GM21360 (cell line): ENCODE results near the gene BRD3OS.

ENCODE experiments used
- ATAC-seq: cut with Tn5 transposase; IDR thresholded peaks from one replicate; pipeline ENCODE4 v1.9.1; 2021; ENCODE audit warnings: mild to moderate bottlenecking, moderate library complexity; ENCODE audit not compliant: unreplicated experiment

Gene BRD3OS

DNA sequence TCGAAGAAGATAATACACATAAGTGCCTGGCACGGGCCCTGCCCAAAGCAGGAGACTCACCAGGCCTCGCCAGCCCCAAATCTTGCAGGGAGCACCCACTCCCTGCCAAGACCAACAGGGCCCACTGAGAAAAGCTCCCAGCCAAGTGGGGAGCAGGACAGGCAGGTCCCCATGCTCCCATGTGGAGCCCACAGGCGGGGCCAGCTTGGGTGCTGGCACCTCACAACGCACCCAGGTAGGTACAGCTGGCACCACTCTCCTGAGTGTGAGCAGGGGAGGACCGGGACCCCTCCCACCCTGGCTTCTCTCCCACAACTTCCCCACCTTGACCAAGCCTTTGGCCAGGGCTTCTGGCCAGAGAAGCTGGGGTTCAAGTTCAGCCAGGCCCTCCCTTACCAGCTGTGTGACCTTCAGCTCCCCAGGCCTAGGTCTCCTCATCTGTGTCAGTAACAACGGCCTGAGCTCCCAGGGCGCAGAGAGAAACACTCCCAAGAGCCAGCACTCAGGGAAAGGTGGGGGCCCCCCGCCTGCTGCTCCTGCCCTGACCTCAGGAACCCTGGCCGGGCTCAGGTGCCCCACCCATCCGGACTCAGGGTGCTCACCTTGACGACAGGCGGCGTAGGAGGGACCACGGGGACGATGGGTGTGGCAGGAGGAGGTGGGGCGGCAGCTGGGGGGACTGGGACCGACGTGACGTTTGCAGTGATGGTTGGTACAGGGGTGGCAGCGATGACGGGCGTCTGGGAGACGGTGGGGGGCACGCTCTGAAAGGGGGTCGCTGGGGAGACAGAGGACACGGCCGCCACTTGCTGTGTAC, 24.7 kb downstream of the BRD3OS start:
- ATAC-seq = no peak

DNA sequence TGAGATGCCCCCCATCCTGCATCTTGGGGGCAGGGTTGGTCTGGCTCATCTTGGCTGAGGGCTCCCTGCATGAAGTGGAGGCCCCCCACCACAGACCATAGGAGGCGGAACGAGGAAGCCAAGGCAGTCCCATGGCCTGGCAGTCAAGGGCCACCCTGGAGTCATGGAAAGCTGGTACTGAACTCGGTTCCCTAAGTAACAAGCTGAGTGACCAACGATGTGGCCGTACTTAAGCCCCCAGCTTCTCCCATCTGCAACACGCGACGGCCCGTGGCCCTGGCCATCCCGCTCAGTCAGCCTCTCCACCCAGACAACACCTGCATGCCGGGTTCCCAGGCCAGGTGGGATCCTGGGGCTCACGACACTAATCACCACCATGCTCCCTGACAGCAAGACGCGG, 25.4 kb downstream of the BRD3OS start:
- ATAC-seq = no peak

- ATAC-seq = no peak
These were observed 26.0 kb downstream of the BRD3OS start for GRCh38 chr9:134051319-134051718.

GRCh38 chr9:134052491-134052890, 27.2 kb downstream of the BRD3OS start:
- no peak for ATAC-seq

DNA sequence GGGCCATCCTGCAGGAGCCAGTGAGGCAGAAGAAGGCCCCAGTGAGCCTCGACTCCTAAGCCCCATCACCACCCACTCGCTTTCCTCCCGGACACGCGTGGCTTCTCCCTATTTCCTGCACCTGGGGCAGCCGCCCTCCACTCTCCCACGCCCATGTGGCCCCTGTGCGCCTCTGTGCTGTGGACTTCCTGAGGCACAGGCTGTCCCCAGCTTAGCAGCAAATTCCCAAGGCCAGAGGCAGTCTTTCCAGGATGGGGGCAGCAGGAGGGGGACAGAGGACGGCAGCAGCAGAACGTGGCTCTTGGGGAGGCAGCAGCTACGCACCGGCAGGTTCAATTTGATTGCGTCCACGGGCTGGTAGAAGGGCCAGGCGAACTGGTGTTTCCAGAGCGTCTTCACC, 27.7 kb downstream of the BRD3OS start:
- no peak for ATAC-seq

GRCh38 chr9:134053401-134053871, 28.2 kb downstream of the BRD3OS start:
- ATAC-seq = no peak

DNA sequence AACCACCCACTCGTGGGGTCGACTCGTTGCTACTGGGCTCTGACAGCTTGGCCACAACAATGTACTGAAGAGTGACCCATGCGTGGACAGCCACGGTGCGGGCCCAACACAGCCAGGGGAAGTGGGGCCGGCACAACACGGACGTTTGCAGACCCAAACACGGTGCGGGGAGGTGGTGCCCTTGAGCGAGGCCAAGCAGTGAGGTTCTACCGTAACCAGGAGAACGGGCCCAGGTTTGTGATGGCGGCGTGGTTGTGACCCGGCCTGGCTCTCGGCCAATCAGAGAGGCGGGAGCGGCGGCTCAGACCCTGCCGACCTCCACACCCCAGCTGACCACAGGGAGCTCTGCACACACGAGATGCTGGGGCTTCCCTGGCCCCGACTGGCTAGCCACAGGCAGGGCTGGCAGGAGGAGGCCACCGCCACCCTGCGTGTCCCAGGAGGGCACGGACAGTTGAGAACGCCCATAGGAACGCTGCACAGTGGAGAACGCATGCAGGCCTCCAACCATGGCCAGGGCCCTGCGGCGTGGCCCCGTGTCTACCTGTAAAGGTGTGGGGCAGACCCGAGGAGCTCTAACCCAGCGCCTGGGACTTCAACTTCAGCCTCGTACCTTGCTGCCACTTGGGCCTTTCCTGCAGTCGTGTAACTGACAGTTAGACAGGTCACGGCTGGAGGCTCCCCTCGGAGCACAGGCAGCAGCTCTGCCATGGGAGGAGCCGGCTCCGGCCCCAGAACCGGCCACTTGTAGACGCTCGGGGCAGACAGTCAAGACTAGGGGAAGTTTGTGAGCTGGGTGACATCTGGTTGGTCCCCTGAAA, 28.9 kb downstream of the BRD3OS start:
- no peak for ATAC-seq

GRCh38 chr9:134054891-134055811, 29.9 kb downstream of the BRD3OS start:
- ATAC-seq = no peak

- no peak for ATAC-seq
These were observed 30.7 kb downstream of the BRD3OS start for GRCh38 chr9:134055981-134056461.

- ATAC-seq = no peak
These were observed 31.4 kb downstream of the BRD3OS start for GRCh38 chr9:134056483-134057306.

- ATAC-seq = no peak
These were observed 32.0 kb downstream of the BRD3OS start for GRCh38 chr9:134057307-134057657.

DNA sequence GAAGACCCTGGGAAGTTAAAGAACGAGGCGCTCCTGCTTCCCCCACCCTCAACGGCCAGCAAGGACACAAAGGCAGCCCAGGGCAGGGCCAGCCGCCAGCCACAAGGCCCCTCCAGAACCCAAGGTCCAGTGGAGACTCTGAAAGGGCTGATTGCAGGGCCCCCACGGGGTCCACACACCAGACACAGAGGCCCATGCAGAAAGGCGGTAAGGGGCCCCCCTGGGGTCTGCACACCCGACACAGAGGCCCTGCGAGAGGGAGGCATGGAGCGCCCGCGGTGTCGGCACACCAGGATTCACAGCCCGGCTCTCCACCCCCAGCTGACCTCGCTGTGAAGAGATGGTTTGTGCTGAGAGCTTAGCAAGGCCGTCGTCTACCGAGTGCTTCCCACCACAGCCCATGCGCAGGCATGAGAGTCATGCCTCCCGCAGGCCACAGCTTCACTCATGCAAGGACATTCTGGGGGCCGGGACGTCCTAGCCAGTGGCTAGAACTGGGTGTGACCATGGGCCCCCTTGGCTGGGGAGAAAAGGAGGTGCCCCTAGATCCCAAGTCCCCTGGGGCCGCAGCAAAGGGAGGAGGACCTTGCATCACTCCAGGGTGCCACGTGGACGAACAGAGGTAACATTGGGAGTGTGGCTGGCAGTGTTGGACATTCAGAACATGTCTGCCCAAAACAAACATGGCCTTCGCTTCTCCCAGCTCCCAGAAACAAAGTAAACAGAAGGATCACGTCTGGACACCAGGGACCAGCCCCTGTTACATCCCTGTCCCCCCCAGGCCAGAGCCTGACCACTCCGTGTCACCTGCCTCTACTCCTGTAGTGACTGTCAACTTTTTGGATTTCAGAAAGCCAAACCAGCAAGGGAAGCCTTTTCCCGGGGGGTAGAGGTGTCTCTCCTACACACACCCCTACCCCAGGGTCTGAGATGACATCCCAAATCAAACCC, 32.7 kb downstream of the BRD3OS start:
- ATAC-seq = no peak

GRCh38 chr9:134058716-134059115, 33.4 kb downstream of the BRD3OS start:
- no peak for ATAC-seq

DNA sequence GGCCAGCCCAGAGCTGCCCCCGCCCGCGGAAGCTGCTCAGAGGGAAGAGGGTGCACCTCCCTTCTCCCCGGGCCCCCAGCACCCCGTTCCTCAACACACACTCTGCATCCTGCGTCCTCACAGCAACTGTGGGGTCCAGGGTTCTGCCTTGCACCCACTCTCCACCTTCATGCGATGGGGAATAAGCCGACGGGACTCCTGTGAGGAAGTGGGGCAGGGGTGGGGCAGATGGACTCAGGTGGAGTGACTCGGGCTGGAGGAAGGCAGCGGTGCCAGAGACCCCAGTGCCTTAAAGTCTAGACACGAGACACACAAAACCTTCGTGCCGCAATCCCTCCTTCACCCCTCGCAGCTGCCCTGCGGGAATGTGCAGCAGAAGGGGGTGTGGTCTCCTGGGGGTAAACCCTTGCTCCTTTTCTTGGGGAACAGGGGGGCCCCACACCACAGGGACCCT, 33.9 kb downstream of the BRD3OS start:
- no peak for ATAC-seq

GRCh38 chr9:134059661-134060395, 34.5 kb downstream of the BRD3OS start:
- no peak for ATAC-seq

DNA sequence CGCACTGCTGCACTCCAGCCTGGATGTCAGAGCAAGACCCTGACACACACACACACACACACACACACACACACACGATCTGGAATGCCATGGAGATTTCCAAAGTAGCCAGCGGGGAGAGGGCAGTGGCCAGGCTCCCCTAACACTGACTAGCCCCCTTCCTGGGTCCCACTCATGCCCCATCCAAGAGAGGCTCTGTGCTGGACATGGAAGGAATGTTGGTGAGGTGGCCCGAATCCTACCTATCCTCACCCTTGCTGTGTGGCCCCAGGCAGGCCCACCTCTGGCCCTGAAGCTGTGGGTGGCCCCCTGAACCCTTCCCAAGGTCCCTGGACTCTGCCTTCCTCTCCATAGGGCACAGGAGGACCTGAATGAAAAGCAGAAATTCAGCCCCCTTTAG, 35.3 kb downstream of the BRD3OS start:
- no peak for ATAC-seq

DNA sequence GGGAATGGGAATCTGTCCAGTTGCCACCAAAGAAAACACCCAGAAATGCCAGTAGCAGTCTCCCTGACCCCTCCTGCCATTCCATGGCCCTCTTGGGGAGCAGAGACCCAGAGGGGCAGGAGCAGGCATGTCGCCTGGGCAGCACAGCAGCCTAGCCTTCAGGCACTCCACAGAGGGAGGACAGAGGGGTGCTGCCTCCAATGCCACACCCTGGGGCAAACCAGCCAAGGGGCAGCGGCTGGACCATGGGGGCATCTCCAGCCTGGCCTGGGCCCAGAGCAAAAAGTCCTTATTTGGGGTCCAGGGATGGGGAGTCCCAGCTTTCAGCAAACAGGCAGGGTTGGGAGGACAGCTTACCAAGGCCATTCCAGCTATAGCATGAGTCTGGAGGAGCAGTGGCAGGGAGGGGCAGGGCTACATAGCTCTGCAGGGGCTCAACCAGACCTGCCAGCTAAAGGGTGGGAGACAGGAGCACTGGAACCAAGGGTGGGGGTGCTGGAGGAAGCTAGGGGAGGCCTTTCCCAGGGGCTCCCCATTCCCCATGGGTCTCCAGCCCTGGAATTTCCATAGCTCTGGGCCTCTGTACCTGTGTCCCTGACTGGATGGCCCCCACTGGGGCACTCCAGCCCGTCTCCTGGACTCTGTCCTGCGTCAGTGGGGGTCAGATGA, 35.9 kb downstream of the BRD3OS start:
- ATAC-seq = no peak
